HEK293T (cell line): ENCODE data around the gene UBXN10.

Experiments used
- BHLHE40 ChIP-seq: fragments of 450-650 bp; IDR thresholded peaks from 2 replicates; pipeline ENCODE4 v1.6.1; 2016; ENCODE audit warnings: mild to moderate bottlenecking, moderate library complexity, borderline replicate concordance
- CTBP1 ChIP-seq: fragments of 450-650 bp; IDR thresholded peaks from 2 replicates; pipeline ENCODE4 v1.6.1; 2016; ENCODE audit warnings: borderline replicate concordance
- ELF4 ChIP-seq: fragments of 450-650 bp; IDR thresholded peaks from 2 replicates; pipeline ENCODE4 v1.6.1; 2017; ENCODE audit warnings: antibody characterized with exemption
- FOXA1 ChIP-seq: fragments of 450-650 bp; IDR thresholded peaks from 2 replicates; pipeline ENCODE4 v1.6.1; 2016; ENCODE audit warnings: mild to moderate bottlenecking
- FOXM1 ChIP-seq: fragments of 450-650 bp; IDR thresholded peaks from 2 replicates; pipeline ENCODE4 v1.6.1; 2017; ENCODE audit warnings: mild to moderate bottlenecking, borderline replicate concordance
- HDGF ChIP-seq: fragments of 450-650 bp; IDR thresholded peaks from 2 replicates; pipeline ENCODE4 v1.6.1; 2017; ENCODE audit warnings: antibody characterized with exemption, borderline replicate concordance
- L3MBTL2 ChIP-seq: fragments of 450-650 bp; conservative IDR thresholded peaks from 2 replicates; pipeline ENCODE4 v1.6.1; 2016; ENCODE audit warnings: mild to moderate bottlenecking
- LEF1 ChIP-seq: fragments of 450-650 bp; IDR thresholded peaks from 2 replicates; pipeline ENCODE4 v1.6.1; 2017; ENCODE audit warnings: mild to moderate bottlenecking, borderline replicate concordance
- SP1 ChIP-seq: fragments of 450-650 bp; IDR thresholded peaks from 2 replicates; pipeline ENCODE4 v1.6.1; 2017
- SUZ12 ChIP-seq: fragments of 450-650 bp; IDR thresholded peaks from 2 replicates; pipeline ENCODE4 v1.6.1; 2016; ENCODE audit warnings: mild to moderate bottlenecking
- TARDBP ChIP-seq: fragments of 450-650 bp; IDR thresholded peaks from 2 replicates; pipeline ENCODE4 v1.6.1; 2016

DNA sequence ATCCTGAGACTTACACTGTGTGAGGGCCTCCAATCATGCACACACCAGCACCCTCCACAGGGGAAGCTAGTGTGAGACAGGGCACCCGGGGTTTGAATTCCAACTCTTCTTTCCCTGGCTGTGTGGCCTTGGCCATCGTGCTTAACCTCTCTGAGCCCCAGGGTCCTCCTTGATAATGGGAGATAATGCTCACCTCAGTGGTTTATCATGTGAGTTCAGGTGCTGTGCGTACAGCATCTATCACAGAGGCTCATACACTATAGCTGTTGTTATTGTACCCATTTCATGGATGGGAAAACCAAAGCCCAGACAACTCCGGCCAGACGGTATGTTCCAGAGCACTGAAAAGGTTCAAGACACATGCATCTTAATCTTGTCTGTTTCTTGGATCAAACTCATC lies 16.0 kb upstream of the UBXN10 start:
- TF ChIP-seq HDGF: no peak
- TF ChIP-seq SP1: no peak
- no peak for TF ChIP-seq ELF4
- no peak for TF ChIP-seq FOXA1
- TF ChIP-seq SUZ12: no peak
- TF ChIP-seq CTBP1: no peak
- TF ChIP-seq BHLHE40: no peak
- no peak for TF ChIP-seq FOXM1
- TF ChIP-seq TARDBP: no peak
- no peak for TF ChIP-seq LEF1
- no peak for TF ChIP-seq L3MBTL2
